ENCODE measurements around the gene SLC25A27.

SLC25A27 gene

GRCh38 chr6:46652603-46653438, at the start of gene SLC25A27, which contains the start of gene CYP39A1:
Gene SLC25A27 (plus strand): TSS chr6:46652975. CDS start chr6:46653193, 218 bp downstream.
Gene CYP39A1 (minus strand): TSS chr6:46652818. CDS start chr6:46652582, 236 bp downstream.
- H3K4me3 ChIP-seq (ENCODE audit: low read length): peak within 1 kb of the TSS; percentile 76
- TF ChIP-seq CTCF (conservative IDR thresholded peaks at IDR 0.05; ENCODE audit: low read length): no peak
- peak; percentile 67 for DNase-seq (ENCODE audit: low read depth)

- DNase-seq (ENCODE audit: low read depth): no peak
- TF ChIP-seq CTCF (conservative IDR thresholded peaks at IDR 0.05; ENCODE audit: low read length): no peak
- no peak overlapping the region for H3K4me3 ChIP-seq (ENCODE audit: low read length)
Observed at GRCh38 chr6:46605091-46605797, 47.5 kb upstream of the SLC25A27 start.

- TF ChIP-seq CTCF (conservative IDR thresholded peaks at IDR 0.05; ENCODE audit: low read length): no peak
- H3K4me3 ChIP-seq (ENCODE audit: low read length): no peak overlapping the region
- DNase-seq (ENCODE audit: low read depth): no peak
Observed at GRCh38 chr6:46606338-46606737, 46.4 kb upstream of the SLC25A27 start.

GRCh38 chr6:46610862-46611553, 41.8 kb upstream of the SLC25A27 start:
- TF ChIP-seq CTCF (conservative IDR thresholded peaks at IDR 0.05; ENCODE audit: low read length): no peak
- no peak overlapping the region for H3K4me3 ChIP-seq (ENCODE audit: low read length)
- DNase-seq (ENCODE audit: low read depth): no peak

GRCh38 chr6:46612645-46613044, 40.1 kb upstream of the SLC25A27 start:
- no peak for DNase-seq (ENCODE audit: low read depth)
- H3K4me3 ChIP-seq (ENCODE audit: low read length): no peak overlapping the region
- TF ChIP-seq CTCF (conservative IDR thresholded peaks at IDR 0.05; ENCODE audit: low read length): no peak

- TF ChIP-seq CTCF (conservative IDR thresholded peaks at IDR 0.05; ENCODE audit: low read length): no peak
- no peak overlapping the region for H3K4me3 ChIP-seq (ENCODE audit: low read length)
- DNase-seq (ENCODE audit: low read depth): no peak
Observed at GRCh38 chr6:46618726-46619125, 34.0 kb upstream of the SLC25A27 start.

Data from AG10803 (cell line).